ENCODE measurements around the gene TRANK1. TPM values are rescaled to one million over a fixed set of nuclear protein-coding genes. Genes with fewer than 3 reads are reported as not detected.

The TRANK1 gene
- total RNA-seq, 1 experiment from 2014 or later, result 6.3 TPM

DNA sequence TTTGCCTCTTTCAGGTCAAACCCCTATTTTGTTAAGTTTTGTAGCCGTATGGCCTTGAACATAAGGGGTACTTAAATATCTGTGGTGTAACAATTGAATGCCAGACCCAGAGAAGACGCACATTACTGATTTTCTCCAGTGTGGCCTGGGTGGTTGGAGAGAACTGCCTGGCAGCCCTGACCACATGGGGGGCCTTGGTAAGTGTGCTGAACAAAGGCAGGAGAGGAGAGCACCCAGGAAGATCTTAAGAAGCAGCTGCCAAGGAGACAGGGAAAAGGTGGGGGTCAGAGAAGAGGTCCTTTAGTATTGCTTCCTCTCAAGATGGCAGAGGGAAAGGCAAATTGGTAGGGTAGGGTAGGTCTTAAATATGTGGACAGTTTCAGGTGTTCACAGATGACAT lies 35.7 kb downstream of the TRANK1 start:
- intact Hi-C loops (cut with micrococcal nuclease; ENCODE audit: unreplicated experiment), result no loop called here
- CTCF ChIA-PET, result no interaction called here
- POLR2A ChIA-PET (ENCODE audit: low non-redundant PET), result no interaction called here

DNA sequence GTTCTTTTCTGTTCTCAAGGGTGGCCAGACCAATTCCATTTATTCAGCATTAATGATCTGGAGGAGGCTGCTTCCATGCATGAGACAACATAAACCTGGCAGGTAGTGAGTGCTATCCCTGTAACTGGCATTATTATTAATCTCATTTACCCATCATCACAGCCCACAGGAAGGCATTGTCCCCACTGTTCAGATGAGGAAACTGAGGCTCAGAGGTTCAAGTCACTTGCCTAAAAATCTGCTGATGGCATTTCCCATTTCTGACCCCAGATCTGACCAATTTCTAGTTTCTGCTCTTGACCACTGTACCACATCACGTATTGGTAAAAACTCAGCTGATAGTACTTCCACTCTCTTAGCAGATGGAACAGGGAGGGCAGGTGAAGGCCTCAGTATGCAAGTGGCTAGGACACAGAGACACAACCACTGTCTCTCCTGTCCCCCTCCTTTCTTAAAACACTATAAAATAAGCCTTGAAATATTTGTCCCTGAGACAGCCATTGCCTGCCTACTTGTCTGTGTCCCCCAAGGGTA lies 36.1 kb downstream of the TRANK1 start:
- Histone ChIP-seq H3K4me3 (ENCODE audit: low read depth, low read length, poor library complexity, severe bottlenecking) (no peak overlapping the region), H3K9me3 (ENCODE audit: low read depth, low read length, poor library complexity, severe bottlenecking) (no peaks in the 10 kb centered on the region), H3K27me3 (replicated peaks; ENCODE audit: insufficient read depth, low read depth, low read length, poor library complexity) (no peaks in the 10 kb centered on the region), H3K4me1 (ENCODE audit: insufficient read depth, low read length, poor library complexity, severe bottlenecking) (peaks cover 32% of the 10 kb centered on the region), H3K27ac (ENCODE audit: low read depth, low read length, poor library complexity, severe bottlenecking) (no peak overlapping the region), H3K36me3 (ENCODE audit: insufficient read depth, low read length, poor library complexity, severe bottlenecking) (no peaks in the 10 kb centered on the region)
- DNase-seq (ENCODE audit: low spot score), result no peak
- TF ChIP-seq, protein P1, sequence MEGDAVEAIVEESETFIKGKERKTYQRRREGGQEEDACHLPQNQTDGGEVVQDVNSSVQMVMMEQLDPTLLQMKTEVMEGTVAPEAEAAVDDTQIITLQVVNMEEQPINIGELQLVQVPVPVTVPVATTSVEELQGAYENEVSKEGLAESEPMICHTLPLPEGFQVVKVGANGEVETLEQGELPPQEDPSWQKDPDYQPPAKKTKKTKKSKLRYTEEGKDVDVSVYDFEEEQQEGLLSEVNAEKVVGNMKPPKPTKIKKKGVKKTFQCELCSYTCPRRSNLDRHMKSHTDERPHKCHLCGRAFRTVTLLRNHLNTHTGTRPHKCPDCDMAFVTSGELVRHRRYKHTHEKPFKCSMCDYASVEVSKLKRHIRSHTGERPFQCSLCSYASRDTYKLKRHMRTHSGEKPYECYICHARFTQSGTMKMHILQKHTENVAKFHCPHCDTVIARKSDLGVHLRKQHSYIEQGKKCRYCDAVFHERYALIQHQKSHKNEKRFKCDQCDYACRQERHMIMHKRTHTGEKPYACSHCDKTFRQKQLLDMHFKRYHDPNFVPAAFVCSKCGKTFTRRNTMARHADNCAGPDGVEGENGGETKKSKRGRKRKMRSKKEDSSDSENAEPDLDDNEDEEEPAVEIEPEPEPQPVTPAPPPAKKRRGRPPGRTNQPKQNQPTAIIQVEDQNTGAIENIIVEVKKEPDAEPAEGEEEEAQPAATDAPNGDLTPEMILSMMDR (conservative IDR thresholded peaks at IDR 0.05; ENCODE audit: low read depth, low read length), result no peak
- TF ChIP-seq EZH2 (IDR thresholded peaks at IDR 0.05; ENCODE audit: borderline replicate concordance, low read depth, low read length, poor library complexity, severe bottlenecking), result no peak
- no TSS peak for BruUV-seq (replicated peaks)
- POLR2A ChIA-PET (ENCODE audit: low non-redundant PET), result no interaction called here
- intact Hi-C loops (cut with micrococcal nuclease; ENCODE audit: unreplicated experiment), result no loop called here
- CTCF ChIA-PET, result no interaction called here

More for the DNA sequence above, 35.7 kb downstream of the TRANK1 start:
- Histone ChIP-seq H3K36me3 (ENCODE audit: insufficient read depth, low read length, poor library complexity, severe bottlenecking) (no peaks in the 10 kb centered on the region), H3K4me3 (ENCODE audit: low read depth, low read length, poor library complexity, severe bottlenecking) (no peak overlapping the region), H3K27me3 (replicated peaks; ENCODE audit: insufficient read depth, low read depth, low read length, poor library complexity) (no peaks in the 10 kb centered on the region), H3K4me1 (ENCODE audit: insufficient read depth, low read length, poor library complexity, severe bottlenecking) (peaks cover 32% of the 10 kb centered on the region), H3K27ac (ENCODE audit: low read depth, low read length, poor library complexity, severe bottlenecking) (no peak overlapping the region), H3K9me3 (ENCODE audit: low read depth, low read length, poor library complexity, severe bottlenecking) (no peaks in the 10 kb centered on the region)
- no peak for DNase-seq (ENCODE audit: low spot score)
- TF ChIP-seq EZH2 (IDR thresholded peaks at IDR 0.05; ENCODE audit: borderline replicate concordance, low read depth, low read length, poor library complexity, severe bottlenecking), result no peak
- TF ChIP-seq, protein P1 (conservative IDR thresholded peaks at IDR 0.05; ENCODE audit: low read depth, low read length), result no peak
- no TSS peak for BruUV-seq (replicated peaks)

DNA sequence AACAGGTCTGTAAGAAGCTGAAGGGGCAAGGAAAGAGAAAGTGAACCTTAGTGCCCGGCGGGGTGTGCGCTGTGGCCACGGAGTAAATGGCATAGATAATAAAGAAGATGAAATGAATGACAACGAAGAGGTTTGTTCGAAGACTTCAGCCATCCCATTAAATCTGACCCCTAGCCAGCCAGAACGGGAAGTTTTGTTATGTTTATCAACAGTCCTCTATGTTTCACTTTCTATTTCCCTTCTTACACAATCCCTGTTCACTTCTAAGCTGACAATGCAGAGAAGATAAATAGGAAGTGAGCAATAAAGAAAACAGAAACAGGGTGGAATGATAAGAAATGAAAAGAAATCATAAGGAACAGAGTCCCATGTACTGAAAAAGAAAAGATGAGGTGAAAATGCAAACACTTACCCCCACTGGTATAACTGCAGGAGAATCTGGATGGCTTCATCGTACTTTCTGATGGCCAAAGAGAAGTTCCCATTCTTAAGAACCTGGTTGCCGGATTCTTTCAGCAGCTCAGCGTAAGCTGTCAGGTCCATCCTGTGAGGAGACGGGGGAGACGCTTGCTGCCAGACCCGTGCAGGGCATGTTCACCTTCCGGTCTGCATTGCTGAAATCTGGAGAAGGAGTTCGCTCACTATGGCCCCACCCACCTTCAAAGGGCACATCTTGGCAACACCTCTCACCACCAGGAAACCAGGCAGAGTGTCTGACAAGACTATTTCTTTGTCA lies 36.8 kb downstream of the TRANK1 start:
- CTCF ChIA-PET, result no interaction called here
- POLR2A ChIA-PET (ENCODE audit: low non-redundant PET), result no interaction called here
- peaks cover 37% of the 10 kb centered on the region for H3K4me1 ChIP-seq (ENCODE audit: insufficient read depth, low read length, poor library complexity, severe bottlenecking)
- no TSS peak for BruUV-seq (replicated peaks)
- H3K36me3 ChIP-seq (ENCODE audit: insufficient read depth, low read length, poor library complexity, severe bottlenecking), result no peaks in the 10 kb centered on the region
- H3K27ac ChIP-seq (ENCODE audit: low read depth, low read length, poor library complexity, severe bottlenecking), result no peak overlapping the region
- intact Hi-C loops (cut with micrococcal nuclease; ENCODE audit: unreplicated experiment), result no loop called here
- no peaks in the 10 kb centered on the region for H3K9me3 ChIP-seq (ENCODE audit: low read depth, low read length, poor library complexity, severe bottlenecking)
- TF ChIP-seq, protein P1 (conservative IDR thresholded peaks at IDR 0.05; ENCODE audit: low read depth, low read length), result no peak
- TF ChIP-seq EZH2 (IDR thresholded peaks at IDR 0.05; ENCODE audit: borderline replicate concordance, low read depth, low read length, poor library complexity, severe bottlenecking), result no peak
- DNase-seq (ENCODE audit: low spot score), result no peak
- no peaks in the 10 kb centered on the region for H3K27me3 ChIP-seq (replicated peaks; ENCODE audit: insufficient read depth, low read depth, low read length, poor library complexity)
- no peak overlapping the region for H3K4me3 ChIP-seq (ENCODE audit: low read depth, low read length, poor library complexity, severe bottlenecking)
